HG03060 (cell line): ENCODE data around the gene PNMA1.
"Not testable (repeated sequence)": the region's sequence is repeated elsewhere in the genome, so short reads cannot be mapped to it uniquely, and the experiment has no call there.

Experiments
- ATAC-seq: cut with Tn5 transposase; IDR thresholded peaks from one replicate; pipeline ENCODE4 v1.9.1; 2021; ENCODE audit warnings: low read depth, moderate number of reproducible peaks; ENCODE audit not compliant: unreplicated experiment

The PNMA1 gene

GRCh38 chr14:73718418-73719251 is 4.5 kb upstream of the PNMA1 start:
- ATAC-seq: no peak

- no peak for ATAC-seq
These were observed 3.7 kb upstream of the PNMA1 start for GRCh38 chr14:73717711-73718417.

- no peak for ATAC-seq
These were observed 3.1 kb upstream of the PNMA1 start for GRCh38 chr14:73717266-73717665.

GRCh38 chr14:73715707-73716106 is 1.5 kb upstream of the PNMA1 start:
- ATAC-seq: no peak

GRCh38 chr14:73714656-73715081 is 485 bp upstream of the PNMA1 start:
- no peak for ATAC-seq

GRCh38 chr14:73713206-73713802 is 880 bp downstream of the PNMA1 start:
- no peak for ATAC-seq

GRCh38 chr14:73712540-73713180 is 1.5 kb downstream of the PNMA1 start:
- ATAC-seq: no peak

GRCh38 chr14:73712071-73712506 is 2.1 kb downstream of the PNMA1 start:
- no peak for ATAC-seq

- no peak for ATAC-seq
These were observed 3.4 kb downstream of the PNMA1 start for GRCh38 chr14:73710737-73711136.

- no peak for ATAC-seq
These were observed 4.2 kb downstream of the PNMA1 start for GRCh38 chr14:73709904-73710469.

- ATAC-seq: not testable (repeated sequence)
These were observed 6.1 kb downstream of the PNMA1 start for GRCh38 chr14:73708076-73708475.

GRCh38 chr14:73700325-73700724 is 13.9 kb downstream of the PNMA1 start:
- ATAC-seq: no peak

GRCh38 chr14:73696466-73697400 is 17.5 kb downstream of the PNMA1 start:
- ATAC-seq: no peak

GRCh38 chr14:73695997-73696396 is 18.2 kb downstream of the PNMA1 start:
- no peak for ATAC-seq

- ATAC-seq: no peak
These were observed 19.1 kb downstream of the PNMA1 start for GRCh38 chr14:73695082-73695481.

GRCh38 chr14:73694083-73694482 is 20.1 kb downstream of the PNMA1 start:
- no peak for ATAC-seq

GRCh38 chr14:73686901-73687300 is 27.3 kb downstream of the PNMA1 start:
- ATAC-seq: no peak

- ATAC-seq: no peak
These were observed 28.9 kb downstream of the PNMA1 start for GRCh38 chr14:73685328-73685727.

GRCh38 chr14:73684627-73685026 is 29.6 kb downstream of the PNMA1 start:
- no peak for ATAC-seq
